Activated T-helper 1 cell treated with anti-CD3 and anti-CD28 coated beads, Interleukin-12 subunit alpha, Interleukin-12 subunit beta, Interleukin-2, Interleukin-4 antibody, amounts not matched to agents 30 ng/mL and 10 ng/mL and 1 ng/mL, durations not matched to agents 14 hours and 24 hours and 36 hours (primary cell): ENCODE results near the gene ATP6V1G2. TPM values are rescaled to one million over a fixed set of nuclear protein-coding genes. Genes with fewer than 3 reads are reported as not detected.

Experiments used
- DNase-seq: peaks from one replicate; pipeline ENCODE4 v3.0.0; 2021; ENCODE audit warnings: low spot score
- H3K27ac Mint-ChIP-seq: one replicate; pipeline ENCODE4 v1.8.0; 2021; ENCODE audit warnings: mild to moderate bottlenecking, mixed read lengths
- H3K27me3 Mint-ChIP-seq: one replicate; pipeline ENCODE4 v1.8.0; 2022; ENCODE audit warnings: mild to moderate bottlenecking, moderate library complexity, mixed read lengths; ENCODE audit not compliant: insufficient read depth
- H3K36me3 Mint-ChIP-seq: one replicate; pipeline ENCODE4 v1.8.0; 2021; ENCODE audit warnings: low read depth, mixed read lengths
- H3K4me1 Mint-ChIP-seq: one replicate; pipeline ENCODE4 v1.8.0; 2021; ENCODE audit warnings: low read depth, mixed read lengths
- H3K4me3 Mint-ChIP-seq: one replicate; pipeline ENCODE4 v1.8.0; 2021; ENCODE audit warnings: mild to moderate bottlenecking, moderate library complexity, mixed read lengths
- H3K9me3 Mint-ChIP-seq: one replicate; pipeline ENCODE4 v1.8.0; 2021; ENCODE audit warnings: mixed read lengths
- intact Hi-C: fragments of 100-400 bp; cut with micrococcal nuclease; formaldehyde crosslinking; loops from one replicate; pipeline ENCODE4 v1.15.1; 2024
- total RNA-seq: library from RNA; stranded (reverse); gene quantifications from 2 replicates; pipeline ENCODE4 v1.2.3, GENCODE V29; 2022

Gene ATP6V1G2
- total RNA-seq, 1 donor from 2014 or later: 1.4 TPM

- Mint-ChIP-seq H3K36me3 (peaks cover 65% of the 10 kb centered on the region), H3K27me3 (no peaks in the 10 kb centered on the region), H3K4me3 (peak overlapping the region; percentile 100), H3K9me3 (no peaks in the 10 kb centered on the region), H3K4me1 (peaks cover 41% of the 10 kb centered on the region), H3K27ac (peak overlapping the region; percentile 31)
- intact Hi-C loops: no loop called here
- no peak for DNase-seq
Observed at GRCh38 chr6:31538805-31539400, 7.5 kb downstream of the ATP6V1G2 start.

GRCh38 chr6:31535538-31536324, 10.7 kb downstream of the ATP6V1G2 start:
- intact Hi-C loops: no loop called here
- Mint-ChIP-seq H3K4me3 (no peak overlapping the region), H3K9me3 (no peaks in the 10 kb centered on the region), H3K27me3 (no peaks in the 10 kb centered on the region), H3K27ac (peak overlapping the region; percentile 2), H3K4me1 (peaks cover 48% of the 10 kb centered on the region), H3K36me3 (peaks cover 80% of the 10 kb centered on the region)
- DNase-seq: no peak

- intact Hi-C loops: no loop called here
- Mint-ChIP-seq H3K4me3 (no peak overlapping the region), H3K36me3 (peaks cover 77% of the 10 kb centered on the region), H3K9me3 (no peaks in the 10 kb centered on the region), H3K27me3 (no peaks in the 10 kb centered on the region), H3K27ac (no peak overlapping the region), H3K4me1 (peaks cover 37% of the 10 kb centered on the region)
- no peak for DNase-seq
Observed at GRCh38 chr6:31534521-31535040, 11.8 kb downstream of the ATP6V1G2 start.

GRCh38 chr6:31534011-31534410, 12.4 kb downstream of the ATP6V1G2 start:
- Mint-ChIP-seq H3K4me3 (no peak overlapping the region), H3K27ac (no peak overlapping the region), H3K27me3 (no peaks in the 10 kb centered on the region)

GRCh38 chr6:31533455-31533841, 13.0 kb downstream of the ATP6V1G2 start:
- peaks cover 26% of the 10 kb centered on the region for H3K4me1 Mint-ChIP-seq
- no peak overlapping the region for H3K27ac Mint-ChIP-seq
- peaks cover 67% of the 10 kb centered on the region for H3K36me3 Mint-ChIP-seq
- no peaks in the 10 kb centered on the region for H3K27me3 Mint-ChIP-seq
- no peak overlapping the region for H3K4me3 Mint-ChIP-seq
- intact Hi-C loops: no loop called here
- no peaks in the 10 kb centered on the region for H3K9me3 Mint-ChIP-seq
- DNase-seq: no peak

More at GRCh38 chr6:31534011-31534410, 12.4 kb downstream of the ATP6V1G2 start:
- H3K36me3 Mint-ChIP-seq: peaks cover 71% of the 10 kb centered on the region
- H3K4me1 Mint-ChIP-seq: peaks cover 31% of the 10 kb centered on the region
- DNase-seq: no peak
- intact Hi-C loops: no loop called here
- H3K9me3 Mint-ChIP-seq: no peaks in the 10 kb centered on the region

- intact Hi-C loops: no loop called here
- peaks cover 21% of the 10 kb centered on the region for H3K4me1 Mint-ChIP-seq
- H3K36me3 Mint-ChIP-seq: peaks cover 66% of the 10 kb centered on the region
- H3K9me3 Mint-ChIP-seq: no peaks in the 10 kb centered on the region
- H3K27ac Mint-ChIP-seq: peak overlapping the region; percentile 0
- H3K4me3 Mint-ChIP-seq: no peak overlapping the region
- DNase-seq: no peak
- H3K27me3 Mint-ChIP-seq: no peaks in the 10 kb centered on the region
Observed at GRCh38 chr6:31532644-31533454, 13.6 kb downstream of the ATP6V1G2 start.

GRCh38 chr6:31531771-31532643, 14.4 kb downstream of the ATP6V1G2 start:
- no peak overlapping the region for H3K4me3 Mint-ChIP-seq
- no peaks in the 10 kb centered on the region for H3K27me3 Mint-ChIP-seq
- H3K9me3 Mint-ChIP-seq: no peaks in the 10 kb centered on the region
- intact Hi-C loops: no loop called here
- peaks cover 21% of the 10 kb centered on the region for H3K4me1 Mint-ChIP-seq
- no peak for DNase-seq
- peaks cover 62% of the 10 kb centered on the region for H3K36me3 Mint-ChIP-seq
- peak overlapping the region; percentile 0 for H3K27ac Mint-ChIP-seq

- H3K4me3 Mint-ChIP-seq: no peak overlapping the region
- DNase-seq: no peak
- peaks cover 55% of the 10 kb centered on the region for H3K36me3 Mint-ChIP-seq
- no peak overlapping the region for H3K27ac Mint-ChIP-seq
- no peaks in the 10 kb centered on the region for H3K9me3 Mint-ChIP-seq
- H3K4me1 Mint-ChIP-seq: peaks cover 16% of the 10 kb centered on the region
- no peaks in the 10 kb centered on the region for H3K27me3 Mint-ChIP-seq
- intact Hi-C loops: no loop called here
Observed at GRCh38 chr6:31531162-31531561, 15.2 kb downstream of the ATP6V1G2 start.

GRCh38 chr6:31530659-31531058, 15.7 kb downstream of the ATP6V1G2 start:
- Mint-ChIP-seq H3K27me3 (no peaks in the 10 kb centered on the region), H3K36me3 (peaks cover 50% of the 10 kb centered on the region), H3K27ac (no peak overlapping the region), H3K4me3 (no peak overlapping the region), H3K4me1 (peaks cover 11% of the 10 kb centered on the region), H3K9me3 (no peaks in the 10 kb centered on the region)
- intact Hi-C loops: no loop called here
- no peak for DNase-seq

GRCh38 chr6:31529329-31530150, 16.9 kb downstream of the ATP6V1G2 start:
- Mint-ChIP-seq H3K9me3 (no peaks in the 10 kb centered on the region), H3K4me3 (no peak overlapping the region), H3K27me3 (no peaks in the 10 kb centered on the region), H3K36me3 (peaks cover 39% of the 10 kb centered on the region), H3K4me1 (peaks cover 7% of the 10 kb centered on the region), H3K27ac (no peak overlapping the region)
- DNase-seq: no peak
- intact Hi-C loops: no loop called here

GRCh38 chr6:31528821-31529328, 17.5 kb downstream of the ATP6V1G2 start, which contains the start of gene MCCD1:
TSS of gene MCCD1 (plus strand) at chr6:31528962. CDS start at chr6:31529015, 53 bp downstream.
- Mint-ChIP-seq H3K4me3 (no peak within 1 kb of the TSS), H3K36me3 (peaks cover 34% of the 10 kb centered on the region), H3K27ac (no peak within 1 kb of the TSS), H3K9me3 (no peaks in the 10 kb centered on the region), H3K4me1 (peaks cover 7% of the 10 kb centered on the region), H3K27me3 (no peaks in the 10 kb centered on the region)
- intact Hi-C loops: no loop called here
- no peak for DNase-seq
